ENCODE results near the gene IP6K1.
A peak's percentile ranks its signal among the peaks of the same experiment; 100 is the strongest.

The IP6K1 gene

GRCh38 chr3:49681232-49681522 is 105.2 kb downstream of the IP6K1 start:
- TF ChIP-seq, protein P1, sequence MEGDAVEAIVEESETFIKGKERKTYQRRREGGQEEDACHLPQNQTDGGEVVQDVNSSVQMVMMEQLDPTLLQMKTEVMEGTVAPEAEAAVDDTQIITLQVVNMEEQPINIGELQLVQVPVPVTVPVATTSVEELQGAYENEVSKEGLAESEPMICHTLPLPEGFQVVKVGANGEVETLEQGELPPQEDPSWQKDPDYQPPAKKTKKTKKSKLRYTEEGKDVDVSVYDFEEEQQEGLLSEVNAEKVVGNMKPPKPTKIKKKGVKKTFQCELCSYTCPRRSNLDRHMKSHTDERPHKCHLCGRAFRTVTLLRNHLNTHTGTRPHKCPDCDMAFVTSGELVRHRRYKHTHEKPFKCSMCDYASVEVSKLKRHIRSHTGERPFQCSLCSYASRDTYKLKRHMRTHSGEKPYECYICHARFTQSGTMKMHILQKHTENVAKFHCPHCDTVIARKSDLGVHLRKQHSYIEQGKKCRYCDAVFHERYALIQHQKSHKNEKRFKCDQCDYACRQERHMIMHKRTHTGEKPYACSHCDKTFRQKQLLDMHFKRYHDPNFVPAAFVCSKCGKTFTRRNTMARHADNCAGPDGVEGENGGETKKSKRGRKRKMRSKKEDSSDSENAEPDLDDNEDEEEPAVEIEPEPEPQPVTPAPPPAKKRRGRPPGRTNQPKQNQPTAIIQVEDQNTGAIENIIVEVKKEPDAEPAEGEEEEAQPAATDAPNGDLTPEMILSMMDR (IDR thresholded peaks at IDR 0.05; ENCODE audit: control insufficient read depth, extremely low read depth, insufficient read depth), result no peak
- H3K4me3 ChIP-seq (ENCODE audit: low read depth, low read length), result no peak overlapping the region
- DNase-seq (ENCODE audit: low read depth), result no peak

DNA sequence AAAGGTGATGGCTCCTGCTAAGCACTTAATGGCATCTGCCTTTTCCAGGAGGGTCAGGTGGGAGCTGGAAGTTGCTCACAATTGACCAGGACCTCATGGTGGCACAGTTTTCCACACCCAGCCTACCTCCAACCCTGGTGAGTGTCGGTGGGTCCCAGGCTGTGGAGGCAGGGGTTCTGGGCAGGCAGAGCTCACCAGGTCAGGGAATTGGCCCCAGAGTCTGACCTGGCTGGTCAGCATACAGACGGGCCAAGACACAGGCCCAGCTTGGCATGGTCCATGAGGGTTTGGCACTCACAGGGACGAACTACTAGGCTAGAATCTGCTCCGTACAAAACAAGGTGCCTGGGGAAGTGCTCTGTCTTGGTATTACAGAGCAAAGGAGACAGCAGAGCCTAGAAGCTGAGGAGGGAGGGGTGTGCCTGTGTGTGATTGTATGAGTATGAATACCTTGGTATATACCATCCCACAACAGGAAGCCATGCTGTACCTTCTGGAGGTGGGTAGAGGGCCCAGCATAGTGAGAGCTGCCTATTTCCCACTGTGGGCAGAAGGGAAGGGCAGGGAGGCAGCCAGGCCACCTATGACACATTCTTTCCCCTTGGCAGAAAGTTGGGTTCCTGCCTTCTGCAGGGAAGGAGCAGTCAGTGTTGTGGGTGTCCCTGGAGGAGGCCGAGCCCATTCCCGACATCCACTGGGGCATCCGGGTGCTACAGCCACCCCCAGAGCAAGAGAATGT is 105.7 kb downstream of the IP6K1 start:
- no peak for DNase-seq (ENCODE audit: low read depth)
- TF ChIP-seq, protein P1 (IDR thresholded peaks at IDR 0.05; ENCODE audit: control insufficient read depth, extremely low read depth, insufficient read depth), result no peak
- H3K4me3 ChIP-seq (ENCODE audit: low read depth, low read length), result no peak overlapping the region

- DNase-seq (ENCODE audit: low read depth), result no peak
- H3K4me3 ChIP-seq (ENCODE audit: low read depth, low read length), result no peak overlapping the region
- TF ChIP-seq, protein P1 (IDR thresholded peaks at IDR 0.05; ENCODE audit: control insufficient read depth, extremely low read depth, insufficient read depth), result no peak
Measured at GRCh38 chr3:49675912-49676311, 110.4 kb downstream of the IP6K1 start.

DNA sequence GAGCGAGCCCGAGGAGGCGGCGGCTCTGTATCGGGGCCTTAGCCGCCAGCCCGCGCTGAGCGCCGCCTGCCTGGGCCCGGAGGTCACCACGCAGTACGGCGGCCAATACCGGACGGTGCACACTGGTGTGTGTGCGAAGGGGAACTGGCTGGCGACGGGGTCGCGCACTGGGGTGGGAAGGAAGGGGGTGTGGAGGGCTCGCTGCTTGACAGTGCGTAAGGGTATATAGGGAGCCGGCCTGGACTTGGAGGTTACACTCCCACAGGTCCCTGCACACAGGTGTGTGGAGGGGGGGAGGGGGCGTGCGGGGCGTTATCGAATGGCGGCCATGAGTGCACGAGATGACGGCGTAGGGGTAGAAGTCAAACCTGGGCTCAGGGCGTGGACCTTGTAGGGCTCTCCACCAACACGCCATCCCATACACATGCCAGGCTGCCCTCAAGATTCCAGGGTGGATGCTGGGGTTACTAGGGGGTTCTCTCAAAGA is 111.8 kb downstream of the IP6K1 start:
- TF ChIP-seq, protein P1 (IDR thresholded peaks at IDR 0.05; ENCODE audit: control insufficient read depth, extremely low read depth, insufficient read depth), result no peak
- no peak for DNase-seq (ENCODE audit: low read depth)
- peak overlapping the region; percentile 76 for H3K4me3 ChIP-seq (ENCODE audit: low read depth, low read length)
